Astrocyte of the cerebellum (primary cell): ENCODE data around the gene WDR59.

Source experiments
- DNase-seq: peaks from one replicate; pipeline ENCODE4 v3.0.0-alpha.2; 2011; ENCODE audit warnings: low read depth
- H3K4me3 ChIP-seq: 2 replicates; pipeline ENCODE4 v1.5.1; 2011; ENCODE audit warnings: mild to moderate bottlenecking, low read depth, low read length, moderate library complexity
- CTCF ChIP-seq: IDR thresholded peaks from 2 replicates; pipeline ENCODE4 v1.5.1; 2012; ENCODE audit warnings: low read length, low read depth, moderate library complexity, mild to moderate bottlenecking; ENCODE audit errors: missing control alignments
- in situ Hi-C: cut with HindIII; loops from 2 replicates; pipeline ENCODE4 v1.10.0; 2017; ENCODE audit warnings: low sequenced_read_pairs

Gene WDR59

GRCh38 chr16:75000481-75001081 lies 15.7 kb upstream of the WDR59 start:
- no peak for TF ChIP-seq CTCF
- no peak for DNase-seq
- in situ Hi-C loops: no loop called here
- H3K4me3 ChIP-seq: peak overlapping the region; percentile 70

GRCh38 chr16:74999609-75000480 lies 14.9 kb upstream of the WDR59 start:
- no peak for DNase-seq
- in situ Hi-C loops: no loop called here

GRCh38 chr16:74999219-74999608 lies 14.3 kb upstream of the WDR59 start:
- peak overlapping the region; percentile 70 for H3K4me3 ChIP-seq
- DNase-seq: no peak
- TF ChIP-seq CTCF: no peak
- in situ Hi-C loops: no loop called here

More at GRCh38 chr16:74999609-75000480, 14.9 kb upstream of the WDR59 start:
- TF ChIP-seq CTCF: no peak
- H3K4me3 ChIP-seq: peak overlapping the region; percentile 70

- TF ChIP-seq CTCF: peak; percentile 74
- DNase-seq: peak; percentile 34
- H3K4me3 ChIP-seq: peak within 1 kb of the TSS; percentile 70
- in situ Hi-C loops: no loop called here
These were observed 13.7 kb upstream of the WDR59 start, which contains the start of gene ZNRF1 for GRCh38 chr16:74998481-74999218. ZNRF1 (plus strand) TSS chr16:74999024; CDS start chr16:74999672, 648 bp downstream.

DNA sequence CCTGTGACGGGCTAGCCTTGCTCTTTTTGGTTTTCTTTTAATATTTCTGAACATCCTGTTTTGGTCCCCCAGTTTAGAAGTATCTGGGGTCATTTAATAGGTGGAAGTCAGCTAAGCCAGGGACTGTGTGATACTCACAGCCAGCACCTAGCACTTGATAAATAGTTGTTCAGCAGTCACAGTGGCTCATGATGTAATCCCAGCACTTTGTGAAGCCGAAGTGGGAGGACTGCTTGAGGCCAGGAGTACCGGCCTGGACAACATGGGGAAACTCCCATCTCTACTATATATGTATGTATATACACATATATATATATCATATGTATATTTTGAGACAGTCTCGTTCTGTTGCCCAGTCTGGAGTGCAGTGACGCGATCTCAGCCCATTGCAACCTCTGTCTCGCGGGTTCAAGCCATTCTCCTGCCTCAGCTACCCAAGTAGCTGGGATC lies 12.1 kb upstream of the WDR59 start:
- DNase-seq: no peak
- in situ Hi-C loops: no loop called here
- H3K4me3 ChIP-seq: no peak overlapping the region
- TF ChIP-seq CTCF: no peak

- no peak overlapping the region for H3K4me3 ChIP-seq
- no peak for TF ChIP-seq CTCF
- in situ Hi-C loops: no loop called here
- DNase-seq: no peak
These were observed 11.1 kb upstream of the WDR59 start for GRCh38 chr16:74995986-74996385.
